Testis (tissue), 2 donors: ENCODE data around the gene SDHA.

Source experiments
- POLR2A ChIP-seq: fragments of 450-650 bp; IDR thresholded peaks from one replicate; pipeline ENCODE4 v1.6.1; 2017; ENCODE audit warnings: antibody characterized with exemption, mild to moderate bottlenecking, moderate library complexity
- TF ChIP-seq, protein P1 (sequence below), 3 experiments: fragments of 450-650 bp in 2 of 3; fragments of 200-600 bp in 1 of 3; sonication (generic) in 1 of 3; IDR thresholded peaks; one replicate each; pipeline ENCODE4 v1.5.1; 2016 to 2019; ENCODE audit warnings: antibody characterized with exemption in 3 of 3, mild to moderate bottlenecking in 2 of 3, moderate library complexity in 1 of 3

DNA sequence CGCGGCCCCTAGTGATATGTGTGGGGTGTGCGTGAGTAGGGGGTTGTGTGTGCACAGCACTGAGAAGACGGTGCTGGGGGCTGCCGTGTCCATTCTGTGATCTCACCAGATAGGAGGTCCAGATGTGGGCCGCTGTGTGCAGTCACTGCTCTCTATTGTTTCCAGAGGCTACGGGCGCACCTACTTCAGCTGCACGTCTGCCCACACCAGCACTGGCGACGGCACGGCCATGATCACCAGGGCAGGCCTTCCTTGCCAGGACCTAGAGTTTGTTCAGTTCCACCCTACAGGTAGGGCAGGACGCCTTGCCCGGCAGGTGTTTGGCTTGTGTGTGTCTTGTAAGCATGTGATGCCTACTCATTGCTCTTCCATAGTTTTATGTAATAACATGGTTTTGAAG, 12.6 kb downstream of the SDHA start:
- no peak for TF ChIP-seq POLR2A
- TF ChIP-seq, protein P1, sequence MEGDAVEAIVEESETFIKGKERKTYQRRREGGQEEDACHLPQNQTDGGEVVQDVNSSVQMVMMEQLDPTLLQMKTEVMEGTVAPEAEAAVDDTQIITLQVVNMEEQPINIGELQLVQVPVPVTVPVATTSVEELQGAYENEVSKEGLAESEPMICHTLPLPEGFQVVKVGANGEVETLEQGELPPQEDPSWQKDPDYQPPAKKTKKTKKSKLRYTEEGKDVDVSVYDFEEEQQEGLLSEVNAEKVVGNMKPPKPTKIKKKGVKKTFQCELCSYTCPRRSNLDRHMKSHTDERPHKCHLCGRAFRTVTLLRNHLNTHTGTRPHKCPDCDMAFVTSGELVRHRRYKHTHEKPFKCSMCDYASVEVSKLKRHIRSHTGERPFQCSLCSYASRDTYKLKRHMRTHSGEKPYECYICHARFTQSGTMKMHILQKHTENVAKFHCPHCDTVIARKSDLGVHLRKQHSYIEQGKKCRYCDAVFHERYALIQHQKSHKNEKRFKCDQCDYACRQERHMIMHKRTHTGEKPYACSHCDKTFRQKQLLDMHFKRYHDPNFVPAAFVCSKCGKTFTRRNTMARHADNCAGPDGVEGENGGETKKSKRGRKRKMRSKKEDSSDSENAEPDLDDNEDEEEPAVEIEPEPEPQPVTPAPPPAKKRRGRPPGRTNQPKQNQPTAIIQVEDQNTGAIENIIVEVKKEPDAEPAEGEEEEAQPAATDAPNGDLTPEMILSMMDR (IDR thresholded peaks at IDR 0.05): no peak
